Mononuclear cell (primary cell): ENCODE results near the gene RGS7BP. TPM values are rescaled to one million over a fixed set of nuclear protein-coding genes. Genes with fewer than 3 reads are reported as not detected.

ENCODE experiments used
- H3K27me3 ChIP-seq: 2 replicates; pipeline ENCODE4 v1.6.0; 2011; ENCODE audit warnings: low read length, control low read depth; ENCODE audit not compliant: insufficient read depth
- H3K4me1 ChIP-seq: 2 replicates; pipeline ENCODE4 v1.5.1; 2011; ENCODE audit warnings: mild to moderate bottlenecking, low read length, control low read depth; ENCODE audit not compliant: insufficient read depth
- H3K4me3 ChIP-seq: 2 replicates; pipeline ENCODE4 v1.5.1; 2011; ENCODE audit warnings: mild to moderate bottlenecking, low read length, moderate library complexity
- H3K9me3 ChIP-seq: 2 replicates; pipeline ENCODE4 v1.5.1; 2011; ENCODE audit warnings: low read depth, mild to moderate bottlenecking, control low read depth, low read length
- total RNA-seq: library from RNA; depleted of rRNA; stranded (reverse); fragments of >200 nt; gene quantifications from one replicate; pipeline ENCODE4 v1.2.3, GENCODE V29; 2012

Gene RGS7BP
- total RNA-seq: not detected

GRCh38 chr5:64505769-64506566 is at the start of gene RGS7BP:
Gene RGS7BP (plus strand): TSS chr5:64506015. CDS start chr5:64506625, 610 bp downstream.
- no peak within 1 kb of the TSS for H3K4me3 ChIP-seq
- H3K27me3 ChIP-seq: peaks cover 37% of the 10 kb centered on the region
- H3K9me3 ChIP-seq: no peaks in the 10 kb centered on the region
- no peaks in the 10 kb centered on the region for H3K4me1 ChIP-seq

- Histone ChIP-seq H3K4me1 (no peaks in the 10 kb centered on the region), H3K27me3 (no peaks in the 10 kb centered on the region), H3K4me3 (no peak overlapping the region), H3K9me3 (no peaks in the 10 kb centered on the region)
These were observed 48.0 kb upstream of the RGS7BP start for GRCh38 chr5:64457846-64458245.

GRCh38 chr5:64458948-64459347 is 46.9 kb upstream of the RGS7BP start:
- Histone ChIP-seq H3K4me3 (no peak overlapping the region), H3K27me3 (no peaks in the 10 kb centered on the region), H3K4me1 (no peaks in the 10 kb centered on the region), H3K9me3 (no peaks in the 10 kb centered on the region)

- Histone ChIP-seq H3K9me3 (no peaks in the 10 kb centered on the region), H3K4me3 (no peak overlapping the region), H3K27me3 (no peaks in the 10 kb centered on the region), H3K4me1 (no peaks in the 10 kb centered on the region)
These were observed 43.4 kb upstream of the RGS7BP start for GRCh38 chr5:64462391-64462790.

GRCh38 chr5:64486163-64486562 is 19.7 kb upstream of the RGS7BP start:
- H3K9me3 ChIP-seq: no peaks in the 10 kb centered on the region
- no peaks in the 10 kb centered on the region for H3K27me3 ChIP-seq
- H3K4me3 ChIP-seq: no peak overlapping the region
- H3K4me1 ChIP-seq: no peaks in the 10 kb centered on the region

- Histone ChIP-seq H3K27me3 (no peaks in the 10 kb centered on the region), H3K4me1 (no peaks in the 10 kb centered on the region), H3K9me3 (no peaks in the 10 kb centered on the region), H3K4me3 (no peak overlapping the region)
These were observed 18.5 kb upstream of the RGS7BP start for GRCh38 chr5:64487283-64487682.

GRCh38 chr5:64489857-64490256 is 16.0 kb upstream of the RGS7BP start:
- Histone ChIP-seq H3K4me1 (no peaks in the 10 kb centered on the region), H3K27me3 (no peaks in the 10 kb centered on the region), H3K4me3 (no peak overlapping the region), H3K9me3 (no peaks in the 10 kb centered on the region)

- Histone ChIP-seq H3K4me1 (no peaks in the 10 kb centered on the region), H3K27me3 (no peaks in the 10 kb centered on the region), H3K4me3 (no peak overlapping the region), H3K9me3 (no peaks in the 10 kb centered on the region)
These were observed 8.4 kb upstream of the RGS7BP start for GRCh38 chr5:64497386-64497785.

GRCh38 chr5:64502196-64502595 is 3.6 kb upstream of the RGS7BP start:
- Histone ChIP-seq H3K4me1 (no peaks in the 10 kb centered on the region), H3K27me3 (peaks cover 29% of the 10 kb centered on the region), H3K4me3 (no peak overlapping the region), H3K9me3 (no peaks in the 10 kb centered on the region)

- no peaks in the 10 kb centered on the region for H3K4me1 ChIP-seq
- H3K4me3 ChIP-seq: no peak overlapping the region
- no peaks in the 10 kb centered on the region for H3K9me3 ChIP-seq
- peaks cover 37% of the 10 kb centered on the region for H3K27me3 ChIP-seq
These were observed 900 bp downstream of the RGS7BP start for GRCh38 chr5:64506567-64507263.

- no peaks in the 10 kb centered on the region for H3K9me3 ChIP-seq
- H3K27me3 ChIP-seq: peaks cover 37% of the 10 kb centered on the region
- no peak overlapping the region for H3K4me3 ChIP-seq
- H3K4me1 ChIP-seq: no peaks in the 10 kb centered on the region
These were observed 1.4 kb downstream of the RGS7BP start for GRCh38 chr5:64507264-64507605.

GRCh38 chr5:64509828-64510227 is 4.0 kb downstream of the RGS7BP start:
- Histone ChIP-seq H3K27me3 (peaks cover 30% of the 10 kb centered on the region), H3K4me1 (no peaks in the 10 kb centered on the region), H3K9me3 (no peaks in the 10 kb centered on the region), H3K4me3 (no peak overlapping the region)

- no peaks in the 10 kb centered on the region for H3K9me3 ChIP-seq
- no peak overlapping the region for H3K4me3 ChIP-seq
- no peaks in the 10 kb centered on the region for H3K27me3 ChIP-seq
- no peaks in the 10 kb centered on the region for H3K4me1 ChIP-seq
These were observed 7.7 kb downstream of the RGS7BP start for GRCh38 chr5:64513492-64513891.

GRCh38 chr5:64514612-64515011 is 8.8 kb downstream of the RGS7BP start:
- H3K4me1 ChIP-seq: no peaks in the 10 kb centered on the region
- no peaks in the 10 kb centered on the region for H3K9me3 ChIP-seq
- no peak overlapping the region for H3K4me3 ChIP-seq
- no peaks in the 10 kb centered on the region for H3K27me3 ChIP-seq

GRCh38 chr5:64516216-64516615 is 10.4 kb downstream of the RGS7BP start:
- H3K4me1 ChIP-seq: no peaks in the 10 kb centered on the region
- no peaks in the 10 kb centered on the region for H3K9me3 ChIP-seq
- H3K4me3 ChIP-seq: no peak overlapping the region
- no peaks in the 10 kb centered on the region for H3K27me3 ChIP-seq

- Histone ChIP-seq H3K9me3 (no peaks in the 10 kb centered on the region), H3K27me3 (no peaks in the 10 kb centered on the region), H3K4me3 (no peak overlapping the region), H3K4me1 (no peaks in the 10 kb centered on the region)
These were observed 13.0 kb downstream of the RGS7BP start for GRCh38 chr5:64518793-64519192.
